HG03039 (cell line): ENCODE data around the gene THAP6.

Experiments used
- ATAC-seq: cut with Tn5 transposase; IDR thresholded peaks from one replicate; pipeline ENCODE4 v1.9.1; 2021; ENCODE audit warnings: mild to moderate bottlenecking, moderate library complexity; ENCODE audit not compliant: unreplicated experiment

The THAP6 gene

GRCh38 chr4:75567725-75568124, 53.5 kb downstream of the THAP6 start:
- no peak for ATAC-seq
